PC-9 (cell line): ENCODE measurements around the gene KCNJ16. TPM values are rescaled to one million over a fixed set of nuclear protein-coding genes. Genes with fewer than 3 reads are reported as not detected.

ENCODE experiments used
- BruUV-seq: library from RNA; stranded (reverse); fragments of 400-500 nt; replicated peaks from 2 replicates; lab custom pipeline; 2021; lab: Mats Ljungman, UMichigan
- CTCF ChIA-PET: fragments of 300-600 bp; sonication (Branson Sonifier 250); formaldehyde crosslinking; loops from one replicate; lab custom pipeline; 2022; ENCODE audit warnings: antibody characterized with exemption; lab: Charles Lee
- POLR2A ChIA-PET: fragments of 300-600 bp; sonication (Branson Sonifier 250); formaldehyde crosslinking; loops from one replicate; lab custom pipeline; 2022; ENCODE audit warnings: antibody characterized with exemption; ENCODE audit not compliant: unreplicated experiment; lab: Charles Lee
- DNase-seq, 2 experiments: peaks; one replicate each; pipeline versions ENCODE4 v3.0.0 to v3.0.0-alpha.2; 2015 to 2022; ENCODE audit warnings: mixed read lengths in 1 of 2
- H2AFZ ChIP-seq: fragments of 200-600 bp; sonication (generic); 2 replicates; pipeline ENCODE4 v1.8.1; 2017; ENCODE audit warnings: antibody characterized with exemption
- H3F3A ChIP-seq: fragments of 200-600 bp; sonication (generic); 2 replicates; pipeline ENCODE4 v1.8.1; 2017; ENCODE audit warnings: antibody characterized with exemption, mild to moderate bottlenecking, low read depth; ENCODE audit not compliant: insufficient read depth
- H3K27ac ChIP-seq: fragments of 200-600 bp; sonication (generic); 2 replicates; pipeline ENCODE4 v1.6.1; 2016; ENCODE audit warnings: mixed run types
- H3K27me3 ChIP-seq: fragments of 200-600 bp; sonication (generic); 2 replicates; pipeline ENCODE4 v1.6.1; 2016; ENCODE audit warnings: low read depth, mixed run types; ENCODE audit not compliant: insufficient read depth
- H3K36me3 ChIP-seq: fragments of 200-600 bp; sonication (generic); 2 replicates; pipeline ENCODE4 v1.6.1; 2016; ENCODE audit warnings: low read depth, mixed run types
- H3K4me1 ChIP-seq: fragments of 200-600 bp; sonication (generic); replicated peaks from 2 replicates; pipeline ENCODE4 v1.6.1; 2016; ENCODE audit warnings: mixed run types; ENCODE audit not compliant: insufficient read depth
- H3K4me2 ChIP-seq: fragments of 200-600 bp; sonication (generic); 2 replicates; pipeline ENCODE4 v1.6.1; 2017; ENCODE audit warnings: mixed run types
- H3K4me3 ChIP-seq: fragments of 200-600 bp; sonication (generic); 2 replicates; pipeline ENCODE4 v1.6.1; 2016; ENCODE audit warnings: mixed run types
- H3K79me2 ChIP-seq: fragments of 200-600 bp; sonication (generic); 2 replicates; pipeline ENCODE4 v1.6.1; 2017; ENCODE audit warnings: low read depth, mixed run types
- H3K9me2 ChIP-seq: fragments of 200-600 bp; sonication (generic); 2 replicates; pipeline ENCODE4 v1.8.1; 2017; ENCODE audit warnings: mild to moderate bottlenecking; ENCODE audit not compliant: insufficient read depth
- H3K9me3 ChIP-seq: fragments of 200-600 bp; sonication (generic); 2 replicates; pipeline ENCODE4 v1.8.1; 2016; ENCODE audit warnings: low read depth; ENCODE audit not compliant: insufficient read depth
- H4K20me1 ChIP-seq: fragments of 200-600 bp; sonication (generic); 2 replicates; pipeline ENCODE4 v1.8.1; 2017; ENCODE audit not compliant: insufficient read depth
- EZH2 ChIP-seq: fragments of 200-600 bp; sonication (generic); IDR thresholded peaks from 2 replicates; pipeline ENCODE4 v1.8.0; 2017; ENCODE audit warnings: antibody characterized with exemption, low read depth
- intact Hi-C: fragments of 100-400 bp; cut with micrococcal nuclease; formaldehyde crosslinking; loops from one replicate; pipeline ENCODE4 v1.10.0; 2022; ENCODE audit not compliant: unreplicated experiment
- total RNA-seq: library from RNA; stranded (reverse); gene quantifications from 2 replicates; pipeline ENCODE4 v1.2.3, GENCODE V29; 2021
- TF ChIP-seq, protein P1 (sequence below): fragments of 200-600 bp; sonication (generic); conservative IDR thresholded peaks from 2 replicates; pipeline ENCODE4 v1.6.1; 2017; ENCODE audit warnings: mixed run types, antibody characterized with exemption, mild to moderate bottlenecking, moderate library complexity

KCNJ16 gene
- total RNA-seq, 1 experiment from 2014 or later: not detected

DNA sequence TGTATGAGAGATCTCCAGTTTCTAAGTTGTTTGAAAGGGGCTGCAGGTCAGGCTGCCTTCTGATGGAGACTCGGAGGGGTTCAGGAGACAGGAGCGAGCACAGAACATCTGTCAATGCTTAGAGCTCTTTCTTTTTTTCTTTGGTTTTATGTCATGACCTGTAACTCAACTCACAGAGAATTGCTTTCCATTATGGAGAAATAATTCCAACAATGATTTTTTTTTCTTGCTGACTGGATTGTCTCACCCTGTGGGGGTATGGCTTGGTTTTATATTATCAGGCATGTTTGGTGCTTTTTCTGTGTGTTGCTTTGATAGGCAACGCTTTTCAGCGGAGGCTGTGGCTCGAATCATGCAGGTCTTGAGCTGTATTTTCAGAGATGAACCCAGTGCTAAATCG, 83.6 kb downstream of the KCNJ16 start:
- H3K4me1 ChIP-seq: peaks cover 11% of the 10 kb centered on the region; the same call in 1 of the 2 replicates
- no peaks in the 10 kb centered on the region for H3K9me2 ChIP-seq
- no peak overlapping the region for H2AFZ ChIP-seq
- ChIA-PET CTCF (no interaction called here), POLR2A (interaction anchor here (0.5 kb wide), 1 partner anchor 8 kb away, joined by 3 read pairs; no protein-coding TSS in a partner anchor)
- DNase-seq: no peak
- no peaks in the 10 kb centered on the region for H3K9me3 ChIP-seq
- no peak overlapping the region for H3K27ac ChIP-seq
- no peaks in the 10 kb centered on the region for H3K27me3 ChIP-seq
- intact Hi-C loops: no loop called here
- no TSS peak for BruUV-seq
- no peaks in the 10 kb centered on the region for H4K20me1 ChIP-seq
- no peak overlapping the region for H3K4me2 ChIP-seq
- TF ChIP-seq, protein P1, sequence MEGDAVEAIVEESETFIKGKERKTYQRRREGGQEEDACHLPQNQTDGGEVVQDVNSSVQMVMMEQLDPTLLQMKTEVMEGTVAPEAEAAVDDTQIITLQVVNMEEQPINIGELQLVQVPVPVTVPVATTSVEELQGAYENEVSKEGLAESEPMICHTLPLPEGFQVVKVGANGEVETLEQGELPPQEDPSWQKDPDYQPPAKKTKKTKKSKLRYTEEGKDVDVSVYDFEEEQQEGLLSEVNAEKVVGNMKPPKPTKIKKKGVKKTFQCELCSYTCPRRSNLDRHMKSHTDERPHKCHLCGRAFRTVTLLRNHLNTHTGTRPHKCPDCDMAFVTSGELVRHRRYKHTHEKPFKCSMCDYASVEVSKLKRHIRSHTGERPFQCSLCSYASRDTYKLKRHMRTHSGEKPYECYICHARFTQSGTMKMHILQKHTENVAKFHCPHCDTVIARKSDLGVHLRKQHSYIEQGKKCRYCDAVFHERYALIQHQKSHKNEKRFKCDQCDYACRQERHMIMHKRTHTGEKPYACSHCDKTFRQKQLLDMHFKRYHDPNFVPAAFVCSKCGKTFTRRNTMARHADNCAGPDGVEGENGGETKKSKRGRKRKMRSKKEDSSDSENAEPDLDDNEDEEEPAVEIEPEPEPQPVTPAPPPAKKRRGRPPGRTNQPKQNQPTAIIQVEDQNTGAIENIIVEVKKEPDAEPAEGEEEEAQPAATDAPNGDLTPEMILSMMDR: no peak
- TF ChIP-seq EZH2: no peak
- H3K79me2 ChIP-seq: no peaks in the 10 kb centered on the region
- H3K4me3 ChIP-seq: no peak overlapping the region
- H3F3A ChIP-seq: no peaks in the 10 kb centered on the region
- no peaks in the 10 kb centered on the region for H3K36me3 ChIP-seq

DNA sequence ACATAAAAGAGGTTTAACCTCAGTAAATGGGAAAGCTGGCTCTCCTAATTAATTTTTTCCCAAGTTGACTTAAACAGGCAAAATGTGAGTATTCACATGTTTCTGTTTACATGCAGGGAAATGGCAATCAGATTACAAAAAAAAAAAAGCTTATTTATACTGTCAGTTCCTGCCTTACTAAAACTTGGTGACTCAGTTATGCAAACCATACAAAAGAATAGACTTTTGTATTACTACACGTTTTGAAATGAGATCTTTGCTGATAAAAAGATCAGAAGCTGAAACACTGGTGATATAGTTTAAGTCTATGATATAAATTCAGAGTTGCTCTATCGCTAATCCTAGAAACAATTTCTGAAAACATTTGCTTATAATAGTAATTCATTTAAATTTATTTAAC, 85.0 kb downstream of the KCNJ16 start:
- intact Hi-C loops: no loop called here
- TF ChIP-seq EZH2: no peak
- TF ChIP-seq, protein P1: no peak
- no peaks in the 10 kb centered on the region for H3K79me2 ChIP-seq
- ChIA-PET POLR2A (no interaction called here), CTCF (no interaction called here)
- H4K20me1 ChIP-seq: no peaks in the 10 kb centered on the region
- H3F3A ChIP-seq: no peaks in the 10 kb centered on the region
- DNase-seq: peak in 1 of 2 experiments; percentile 44
- H3K4me2 ChIP-seq: no peak overlapping the region
- no peak overlapping the region for H3K27ac ChIP-seq
- BruUV-seq: no TSS peak
- no peaks in the 10 kb centered on the region for H3K9me2 ChIP-seq
- no peaks in the 10 kb centered on the region for H3K9me3 ChIP-seq
- H3K4me3 ChIP-seq: no peak overlapping the region
- no peak overlapping the region for H2AFZ ChIP-seq
- no peaks in the 10 kb centered on the region for H3K36me3 ChIP-seq
- H3K27me3 ChIP-seq: no peaks in the 10 kb centered on the region
- peaks cover 11% of the 10 kb centered on the region; the same call in 1 of the 2 replicates for H3K4me1 ChIP-seq

- BruUV-seq: no TSS peak
- no peak for DNase-seq
These were observed 86.5 kb downstream of the KCNJ16 start for GRCh38 chr17:70161519-70161918.

More at GRCh38 chr17:70161519-70161918, 86.5 kb downstream of the KCNJ16 start:
- POLR2A ChIA-PET: no interaction called here
- H3K4me3 ChIP-seq: no peak overlapping the region
- no peak overlapping the region for H3K4me2 ChIP-seq
- peaks cover 11% of the 10 kb centered on the region; the same call in 1 of the 2 replicates for H3K4me1 ChIP-seq
- no peaks in the 10 kb centered on the region for H4K20me1 ChIP-seq
- H3K9me3 ChIP-seq: no peaks in the 10 kb centered on the region
- no peaks in the 10 kb centered on the region for H3K36me3 ChIP-seq
- CTCF ChIA-PET: no interaction called here
- no peak overlapping the region for H2AFZ ChIP-seq
- H3F3A ChIP-seq: no peaks in the 10 kb centered on the region
- H3K79me2 ChIP-seq: no peaks in the 10 kb centered on the region
- intact Hi-C loops: no loop called here
- H3K9me2 ChIP-seq: no peaks in the 10 kb centered on the region
- H3K27ac ChIP-seq: no peak overlapping the region
- no peak for TF ChIP-seq EZH2
- TF ChIP-seq, protein P1: no peak
- no peaks in the 10 kb centered on the region for H3K27me3 ChIP-seq
